ENCODE measurements around the gene TRRAP.

TRRAP gene

GRCh38 chr7:98990356-98990755 is 112.0 kb downstream of the TRRAP start:
- DNase-seq (ENCODE audit: low read depth): no peak

- DNase-seq (ENCODE audit: low read depth): no peak
Measured at GRCh38 chr7:98991141-98991540, 112.8 kb downstream of the TRRAP start.

GRCh38 chr7:98992076-98992475 is 113.7 kb downstream of the TRRAP start:
- DNase-seq (ENCODE audit: low read depth): no peak

GRCh38 chr7:98993024-98993897 is 114.9 kb downstream of the TRRAP start:
- no peak for DNase-seq (ENCODE audit: low read depth)

GRCh38 chr7:98994046-98994944 is 116.0 kb downstream of the TRRAP start:
- no peak for DNase-seq (ENCODE audit: low read depth)

GRCh38 chr7:98995111-98995510 is 116.8 kb downstream of the TRRAP start:
- no peak for DNase-seq (ENCODE audit: low read depth)

- DNase-seq (ENCODE audit: low read depth): no peak
Measured at GRCh38 chr7:98995523-98996149, 117.3 kb downstream of the TRRAP start.

- DNase-seq (ENCODE audit: low read depth): no peak
Measured at GRCh38 chr7:98996150-98996552, 117.8 kb downstream of the TRRAP start.

GRCh38 chr7:98997846-98998245 is 119.5 kb downstream of the TRRAP start:
- DNase-seq (ENCODE audit: low read depth): no peak

- DNase-seq (ENCODE audit: low read depth): no peak
Measured at GRCh38 chr7:98998821-98999725, 120.7 kb downstream of the TRRAP start.

- DNase-seq (ENCODE audit: low read depth): no peak
Measured at GRCh38 chr7:99000196-99000903, 122.0 kb downstream of the TRRAP start.

- DNase-seq (ENCODE audit: low read depth): no peak
Measured at GRCh38 chr7:99000904-99001465, 122.7 kb downstream of the TRRAP start.

GRCh38 chr7:99001482-99002147 is 123.3 kb downstream of the TRRAP start:
- DNase-seq (ENCODE audit: low read depth): no peak

GRCh38 chr7:99002148-99002826 is 124.0 kb downstream of the TRRAP start:
- DNase-seq (ENCODE audit: low read depth): no peak

- DNase-seq (ENCODE audit: low read depth): no peak
Measured at GRCh38 chr7:99002827-99003212, 124.5 kb downstream of the TRRAP start.

- no peak for DNase-seq (ENCODE audit: low read depth)
Measured at GRCh38 chr7:99003419-99003818, 125.1 kb downstream of the TRRAP start.

- no peak for DNase-seq (ENCODE audit: low read depth)
Measured at GRCh38 chr7:99004216-99004615, 125.9 kb downstream of the TRRAP start.

GRCh38 chr7:99004781-99005500 is 126.6 kb downstream of the TRRAP start:
- DNase-seq (ENCODE audit: low read depth): no peak

GRCh38 chr7:99005776-99006175 is 127.4 kb downstream of the TRRAP start:
- no peak for DNase-seq (ENCODE audit: low read depth)
